ENCODE measurements around the gene ARHGAP8.

The ARHGAP8 gene

GRCh38 chr22:44865193-44866057, 113.0 kb downstream of the ARHGAP8 start:
- peaks cover 19% of the 10 kb centered on the region for H3K36me3 Mint-ChIP-seq (ENCODE audit: low read depth)
- no peak for TF ChIP-seq CTCF (IDR thresholded peaks at IDR 0.05; ENCODE audit: unreplicated experiment in 3 of 3)
- peaks cover 15% of the 10 kb centered on the region for H3K4me1 Mint-ChIP-seq
- H3K4me3 Mint-ChIP-seq = no peak overlapping the region
- no peaks in the 10 kb centered on the region for H3K9me3 Mint-ChIP-seq
- no peaks in the 10 kb centered on the region for H3K27me3 Mint-ChIP-seq (ENCODE audit: low read depth)
- H3K27ac Mint-ChIP-seq = no peak overlapping the region

DNA sequence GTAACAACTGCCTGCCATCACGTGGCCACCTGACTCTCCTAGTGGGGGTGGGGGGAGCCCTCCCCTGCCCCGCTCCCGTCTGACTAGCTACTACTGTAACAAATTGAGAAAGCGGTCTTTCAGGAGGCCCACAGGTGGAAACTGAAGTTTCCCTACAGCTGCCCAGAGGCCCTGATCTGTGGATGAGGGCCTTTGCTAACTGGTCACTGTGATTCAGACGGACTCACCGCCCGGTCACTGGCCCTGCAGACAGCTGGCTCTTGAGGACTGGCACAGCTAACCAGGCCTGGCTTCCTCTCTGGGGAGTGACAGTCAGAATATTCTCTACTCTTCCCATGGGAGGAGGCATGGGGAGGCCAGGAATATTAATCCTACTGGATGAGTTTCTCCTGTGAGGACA, 116.8 kb downstream of the ARHGAP8 start:
- peaks cover 17% of the 10 kb centered on the region for H3K4me1 Mint-ChIP-seq
- peak overlapping the region in 1 of 3 experiments; percentile 37 for H3K27ac Mint-ChIP-seq
- no peak overlapping the region for H3K4me3 Mint-ChIP-seq
- H3K36me3 Mint-ChIP-seq (ENCODE audit: low read depth) = peaks cover 25% of the 10 kb centered on the region
- H3K9me3 Mint-ChIP-seq = no peaks in the 10 kb centered on the region
- no peak for TF ChIP-seq CTCF (IDR thresholded peaks at IDR 0.05; ENCODE audit: unreplicated experiment in 3 of 3)
- H3K27me3 Mint-ChIP-seq (ENCODE audit: low read depth) = no peaks in the 10 kb centered on the region

DNA sequence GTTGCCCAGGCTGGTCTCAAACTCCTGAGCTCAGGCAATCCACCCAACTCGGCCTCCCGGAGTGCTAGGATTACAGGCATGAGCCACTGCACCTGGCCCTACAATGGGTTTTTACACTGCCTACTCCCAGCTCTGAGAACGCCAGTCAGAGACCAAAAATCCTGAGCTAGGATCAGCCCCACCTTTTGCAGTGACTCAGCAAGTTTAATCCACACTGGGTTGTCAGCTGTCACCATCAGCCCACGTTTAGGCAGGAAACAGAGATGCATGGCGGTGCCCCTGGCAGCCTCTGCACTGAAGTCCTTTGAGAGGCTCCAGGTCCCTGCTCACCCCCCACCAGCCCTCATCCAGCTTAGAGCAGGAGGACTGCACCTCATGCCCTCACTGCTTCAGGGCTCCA, 117.6 kb downstream of the ARHGAP8 start:
- Mint-ChIP-seq H3K4me3 (no peak overlapping the region), H3K27me3 (ENCODE audit: low read depth) (no peaks in the 10 kb centered on the region), H3K36me3 (ENCODE audit: low read depth) (peaks cover 27% of the 10 kb centered on the region), H3K9me3 (no peaks in the 10 kb centered on the region), H3K27ac (no peak overlapping the region), H3K4me1 (peaks cover 17% of the 10 kb centered on the region)
- no peak for TF ChIP-seq CTCF (IDR thresholded peaks at IDR 0.05; ENCODE audit: unreplicated experiment in 3 of 3)

DNA sequence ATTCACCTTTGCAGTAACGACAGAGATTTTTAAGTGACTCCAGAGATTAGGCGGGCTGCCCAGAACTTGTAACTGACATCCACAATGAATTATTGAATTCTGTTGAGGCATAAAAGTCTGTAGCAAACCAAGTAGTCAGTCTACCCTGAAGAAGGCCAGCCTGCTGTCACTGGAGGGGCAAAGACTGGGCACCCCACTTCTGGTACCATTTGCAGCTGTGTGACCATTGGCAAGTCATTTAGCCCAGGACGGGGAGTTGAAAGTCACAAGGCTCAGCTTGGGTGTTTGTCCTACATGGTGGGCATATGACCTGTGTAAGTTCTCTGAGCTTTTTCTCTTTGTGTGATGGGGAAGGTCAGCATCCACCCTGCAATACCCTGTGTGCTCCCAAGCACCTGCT, 119.4 kb downstream of the ARHGAP8 start:
- no peak overlapping the region for H3K4me3 Mint-ChIP-seq
- no peak for TF ChIP-seq CTCF (IDR thresholded peaks at IDR 0.05; ENCODE audit: unreplicated experiment in 3 of 3)
- H3K36me3 Mint-ChIP-seq (ENCODE audit: low read depth) = peaks cover 38% of the 10 kb centered on the region
- no peak overlapping the region for H3K27ac Mint-ChIP-seq
- H3K27me3 Mint-ChIP-seq (ENCODE audit: low read depth) = no peaks in the 10 kb centered on the region
- peaks cover 17% of the 10 kb centered on the region for H3K4me1 Mint-ChIP-seq
- peaks cover 4% of the 10 kb centered on the region for H3K9me3 Mint-ChIP-seq

- Mint-ChIP-seq H3K9me3 (peaks cover 5% of the 10 kb centered on the region), H3K27ac (no peak overlapping the region), H3K4me1 (no peaks in the 10 kb centered on the region), H3K4me3 (no peak overlapping the region), H3K27me3 (ENCODE audit: low read depth) (no peaks in the 10 kb centered on the region), H3K36me3 (ENCODE audit: low read depth) (peaks cover 67% of the 10 kb centered on the region)
- no peak for TF ChIP-seq CTCF (IDR thresholded peaks at IDR 0.05; ENCODE audit: unreplicated experiment in 3 of 3)
Measured at GRCh38 chr22:44876921-44877320, 124.5 kb downstream of the ARHGAP8 start.

Data from nephron (organoid).